Psoas muscle (tissue), 8 donors: ENCODE data around the gene MARK2. TPM values are rescaled to one million over a fixed set of nuclear protein-coding genes. Genes with fewer than 3 reads are reported as not detected.

ENCODE experiments used
- ATAC-seq, 4 donors: fragments of 200-7000 bp; cut with Tn5 transposase; one replicate each; pipeline ENCODE4 v1.9.1; 2020; ENCODE audit warnings: moderate library complexity in 3 of 4, mild to moderate bottlenecking in 2 of 4
- DNase-seq, 2 donors: peaks; one replicate each; pipeline ENCODE4 v3.0.0-alpha.2; 2020
- H3K27ac ChIP-seq: fragments of 200-600 bp; one replicate; pipeline ENCODE4 v1.8.0; 2022
- H3K27me3 ChIP-seq, 3 donors: fragments of 200-600 bp in 1 of 3; one replicate each; pipeline versions ENCODE4 v1.6.1 to v1.8.0; 2013 to 2022; ENCODE audit warnings: low read length in 2 of 3, mild to moderate bottlenecking in 2 of 3, moderate library complexity in 1 of 3; ENCODE audit not compliant: insufficient read depth in 3 of 3
- H3K36me3 ChIP-seq, 2 donors: fragments of 200-600 bp in 1 of 2; one replicate each; pipeline versions ENCODE4 v1.6.1 to v1.8.0; 2013 to 2022; ENCODE audit warnings: low read depth in 1 of 2, mild to moderate bottlenecking in 1 of 2, moderate library complexity in 1 of 2; ENCODE audit not compliant: insufficient read depth in 1 of 2
- H3K4me1 ChIP-seq: fragments of 200-600 bp; one replicate; pipeline ENCODE4 v1.8.0; 2022
- H3K4me3 ChIP-seq: fragments of 200-600 bp; one replicate; pipeline ENCODE4 v1.8.0; 2022; ENCODE audit warnings: mild to moderate bottlenecking
- H3K9me3 ChIP-seq: fragments of 200-600 bp; one replicate; pipeline ENCODE4 v1.8.0; 2022
- WGBS, 3 donors: extraction: QIAGEN DNeasy Blood & Tissue Kit; methylation state at CpG; one replicate each; pipeline versions ENCODE4 v1.1.6 to v1.1.7; 2013; 5-methylcytosine and 5-hydroxymethylcytosine counted together
- intact Hi-C, 2 donors: fragments of 100-400 bp; cut with DNase I; formaldehyde crosslinking; loops; one replicate each; pipeline versions ENCODE4 v1.11.0 to v1.14.2; 2022
- polyA plus RNA-seq, 3 donors: library from polyadenylated mRNA; stranded (reverse); fragments of 200-250 nt; gene quantifications; one replicate each; pipeline ENCODE4 v1.2.3, GENCODE V29; 2013
- total RNA-seq, 4 donors: library from RNA; stranded (reverse); fragmentation: NEBNext Ultra II Directional in 2 of 4; extraction: Animal tissue kit (Norgen Biotek cat#: 25700) in 2 of 4; gene quantifications; one replicate each; pipeline versions ENCODE4 v1.2.1 to v1.2.4, GENCODE V29; 2021 to 2023
- TF ChIP-seq, protein P1 (sequence below): fragments of 200-600 bp; IDR thresholded peaks from one replicate; pipeline ENCODE4 v1.8.0; 2022; ENCODE audit warnings: antibody characterized with exemption
- donor health status: healthy with polysubstance abuse.
- donor health status: DM: no; HTN: no; CAD: no; lungs with moderate emphysema.
- donor health status: Bipolar disorder and iron deficiency.
- donor health status: healthy.
- donor health status: DM: yes; HTN: yes; CAD: no.
- donor health status: DM: no; HTN: no; CAD: no.
- donor health status: DM: no; HTN: no; CAD: no.
- donor health status: DM: yes; HTN: yes; CAD: no.

The MARK2 gene
- total and polyA plus RNA-seq, 7 donors, result 11.7 to 24.9 (median 22.2) TPM

GRCh38 chr11:63869171-63869591 is 30.3 kb downstream of the MARK2 start:
- H3K4me1 ChIP-seq, result peaks cover 66% of the 10 kb centered on the region
- intact Hi-C loops, result no loop called here
- H3K9me3 ChIP-seq, result no peaks in the 10 kb centered on the region
- peaks cover 0 to 4% of the 10 kb centered on the region in 2 donors for H3K36me3 ChIP-seq
- H3K27me3 ChIP-seq, result no peaks in the 10 kb centered on the region
- no peak overlapping the region for H3K27ac ChIP-seq
- TF ChIP-seq, protein P1, sequence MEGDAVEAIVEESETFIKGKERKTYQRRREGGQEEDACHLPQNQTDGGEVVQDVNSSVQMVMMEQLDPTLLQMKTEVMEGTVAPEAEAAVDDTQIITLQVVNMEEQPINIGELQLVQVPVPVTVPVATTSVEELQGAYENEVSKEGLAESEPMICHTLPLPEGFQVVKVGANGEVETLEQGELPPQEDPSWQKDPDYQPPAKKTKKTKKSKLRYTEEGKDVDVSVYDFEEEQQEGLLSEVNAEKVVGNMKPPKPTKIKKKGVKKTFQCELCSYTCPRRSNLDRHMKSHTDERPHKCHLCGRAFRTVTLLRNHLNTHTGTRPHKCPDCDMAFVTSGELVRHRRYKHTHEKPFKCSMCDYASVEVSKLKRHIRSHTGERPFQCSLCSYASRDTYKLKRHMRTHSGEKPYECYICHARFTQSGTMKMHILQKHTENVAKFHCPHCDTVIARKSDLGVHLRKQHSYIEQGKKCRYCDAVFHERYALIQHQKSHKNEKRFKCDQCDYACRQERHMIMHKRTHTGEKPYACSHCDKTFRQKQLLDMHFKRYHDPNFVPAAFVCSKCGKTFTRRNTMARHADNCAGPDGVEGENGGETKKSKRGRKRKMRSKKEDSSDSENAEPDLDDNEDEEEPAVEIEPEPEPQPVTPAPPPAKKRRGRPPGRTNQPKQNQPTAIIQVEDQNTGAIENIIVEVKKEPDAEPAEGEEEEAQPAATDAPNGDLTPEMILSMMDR, result no peak
- DNase-seq, result no peak
- no peak overlapping the region for H3K4me3 ChIP-seq
- WGBS, 3 donors, result 82 to 86% (median 85%) methylated on average over 7 of the region's 7 CpGs
- no peak for ATAC-seq

- peaks cover 0 to 4% of the 10 kb centered on the region in 2 donors for H3K36me3 ChIP-seq
- no peaks in the 10 kb centered on the region for H3K9me3 ChIP-seq
- no peak overlapping the region for H3K27ac ChIP-seq
- WGBS, 3 donors, result 82 to 86% (median 83%) methylated on average over 8 of the region's 8 CpGs
- peaks cover 68% of the 10 kb centered on the region for H3K4me1 ChIP-seq
- no peaks in the 10 kb centered on the region for H3K27me3 ChIP-seq
- intact Hi-C loops, result loop anchor here (5.0 kb wide), 2 partner anchors 32 to 48 kb away; partner anchors contain the start of genes MARK2 (in 1 of the 2) and RCOR2 (in 1 of the 2)
- DNase-seq (no peak), ATAC-seq (no peak)
- no peak overlapping the region for H3K4me3 ChIP-seq
- TF ChIP-seq, protein P1, result no peak
Measured at GRCh38 chr11:63869683-63870082, 30.8 kb downstream of the MARK2 start.

DNA sequence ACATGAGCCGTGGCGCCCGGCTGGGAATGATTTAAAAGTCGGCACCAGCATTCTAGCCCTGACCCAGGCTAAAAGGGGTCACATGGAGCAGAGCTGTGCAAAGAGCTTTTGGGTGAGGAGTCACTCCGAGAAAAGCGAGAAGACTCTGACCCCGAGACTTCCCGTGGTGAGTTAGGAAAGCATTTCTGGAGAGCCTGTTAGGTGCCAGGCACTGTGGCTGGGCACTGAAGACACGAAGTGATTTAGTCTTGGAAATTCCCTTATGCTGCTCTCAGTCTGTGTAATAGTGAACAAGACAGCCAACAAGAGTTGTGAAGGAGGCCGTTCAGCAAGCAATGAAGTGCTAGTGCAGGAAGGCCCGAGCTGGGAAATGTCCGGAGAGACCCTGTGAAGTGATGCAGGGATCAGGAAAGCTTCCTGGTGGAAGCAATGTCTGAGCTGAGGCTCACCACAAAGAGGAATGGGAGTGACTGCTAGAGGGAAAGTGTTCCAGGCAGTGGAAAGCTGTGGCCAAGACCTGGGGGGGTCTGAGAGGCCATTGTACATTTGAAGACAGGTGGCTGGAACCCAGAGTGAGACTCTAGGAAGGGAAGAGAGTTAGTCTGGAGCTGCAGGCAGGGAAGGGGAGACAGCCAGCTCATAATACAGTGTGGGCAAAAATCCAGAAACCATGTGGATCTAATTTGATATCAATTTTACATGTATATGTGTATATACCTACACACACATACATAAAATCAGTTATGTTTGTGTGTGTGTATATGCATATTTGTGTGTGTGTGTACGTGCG is 31.6 kb downstream of the MARK2 start:
- peak overlapping the region; percentile 2 for H3K27ac ChIP-seq
- peaks cover 68% of the 10 kb centered on the region for H3K4me1 ChIP-seq
- 58 to 74% (median 62%) methylated on average over 14 of the region's 14 CpGs for WGBS, 3 donors
- ATAC-seq, result no peak
- intact Hi-C loops, result loop anchor here (1.0 to 5.0 kb wide), 3 partner anchors 30 to 47 kb away; partner anchors contain the start of genes MARK2 (in 1 of the 2) and RCOR2 (in 1 of the 2)
- TF ChIP-seq, protein P1, result no peak
- H3K27me3 ChIP-seq, result no peaks in the 10 kb centered on the region
- DNase-seq, result no peak
- no peaks in the 10 kb centered on the region for H3K9me3 ChIP-seq
- no peak overlapping the region for H3K4me3 ChIP-seq
- peaks cover 0 to 6% of the 10 kb centered on the region in 2 donors for H3K36me3 ChIP-seq

DNA sequence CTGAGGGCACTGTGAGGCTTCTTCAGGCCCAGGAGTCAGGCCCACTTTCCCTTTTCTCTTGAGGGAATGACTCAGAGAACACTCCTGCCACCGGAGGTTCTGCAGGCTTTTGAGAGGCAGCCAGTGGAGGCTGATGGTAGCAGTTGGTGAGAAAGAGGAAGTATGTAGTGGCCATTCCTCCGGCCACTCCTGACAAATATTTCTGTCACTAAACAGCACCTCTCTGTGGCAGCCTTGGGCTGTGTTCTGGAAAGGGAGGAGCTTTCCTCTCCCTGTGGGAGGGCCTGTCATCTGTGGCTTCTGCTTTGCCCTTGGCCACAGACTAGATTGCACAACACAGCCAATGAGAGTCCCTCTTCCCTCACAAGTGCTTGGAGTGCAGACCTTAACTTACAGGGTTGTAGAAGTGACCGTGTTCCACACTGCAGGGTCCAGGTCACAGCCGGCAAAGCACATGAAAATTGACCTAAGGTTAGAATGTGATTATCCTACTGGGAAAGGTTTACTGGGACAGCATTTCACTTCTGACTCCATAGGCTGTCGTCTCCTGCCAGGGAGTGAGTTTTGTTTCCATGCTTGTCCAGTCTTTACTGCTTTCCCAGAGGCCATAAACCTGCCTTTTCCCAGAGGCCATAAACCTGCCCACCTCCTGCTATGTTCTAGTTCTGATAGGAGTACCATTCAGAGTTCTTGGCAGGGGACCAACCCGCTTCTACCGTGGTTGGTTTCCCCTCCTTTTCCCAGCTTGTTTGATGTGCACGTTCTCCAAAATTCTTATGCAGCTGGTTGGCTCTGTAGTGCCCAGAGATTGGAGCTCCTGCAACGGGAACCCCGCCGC is 33.3 kb downstream of the MARK2 start:
- peak overlapping the region; percentile 39 for H3K4me3 ChIP-seq

More for the DNA sequence above, 33.3 kb downstream of the MARK2 start:
- peak; percentile 95 to 98 (median 96) for ATAC-seq
- no peaks in the 10 kb centered on the region for H3K27me3 ChIP-seq
- H3K27ac ChIP-seq, result peak overlapping the region; percentile 77
- H3K4me1 ChIP-seq, result peaks cover 60% of the 10 kb centered on the region
- intact Hi-C loops, result loop anchor here (1.0 to 5.0 kb wide), 3 partner anchors 32 to 45 kb away; partner anchors contain the start of genes MARK2 (in 1 of the 2) and RCOR2 (in 1 of the 2)
- H3K9me3 ChIP-seq, result no peaks in the 10 kb centered on the region
- 9 to 19% (median 11%) methylated on average over 11 of the region's 11 CpGs for WGBS, 3 donors
- peaks cover 0 to 6% of the 10 kb centered on the region in 2 donors for H3K36me3 ChIP-seq
- TF ChIP-seq, protein P1, result peak; percentile 50
- peak; percentile 78 to 87 for DNase-seq
